Activated CD8-positive, alpha-beta T cell treated with anti-CD3 and anti-CD28 coated beads for 36 hours (primary cell): ENCODE results near the gene GSPT2. TPM values are rescaled to one million over a fixed set of nuclear protein-coding genes. Genes with fewer than 3 reads are reported as not detected.

Source experiments
- ATAC-seq: fragments of 200-7000 bp; cut with Tn5 transposase; one replicate; pipeline ENCODE4 v1.10.0; 2021; ENCODE audit warnings: mild to moderate bottlenecking, moderate library complexity
- CTCF ChIA-PET: fragments of 350-600 bp; sonication (Branson Sonifier 250); formaldehyde crosslinking; loops from one replicate; lab custom pipeline; 2021; ENCODE audit warnings: antibody characterized with exemption; lab: Charles Lee
- POLR2A ChIA-PET: fragments of 350-600 bp; sonication (Branson Sonifier 250); formaldehyde crosslinking; loops from one replicate; lab custom pipeline; 2021; ENCODE audit warnings: antibody characterized with exemption; lab: Charles Lee
- DNase-seq: peaks from one replicate; pipeline ENCODE4 v3.0.0-alpha.2; 2020
- H3K27ac Mint-ChIP-seq: one replicate; pipeline ENCODE4 v1.8.0; 2021; ENCODE audit warnings: mild to moderate bottlenecking, mixed read lengths
- H3K27me3 Mint-ChIP-seq: one replicate; pipeline ENCODE4 v1.8.0; 2021; ENCODE audit warnings: mixed read lengths
- H3K36me3 Mint-ChIP-seq: one replicate; pipeline ENCODE4 v1.8.0; 2021; ENCODE audit warnings: low read depth, mixed read lengths
- H3K4me1 Mint-ChIP-seq: one replicate; pipeline ENCODE4 v1.8.0; 2021; ENCODE audit warnings: low read depth, mixed read lengths
- H3K4me3 Mint-ChIP-seq: one replicate; pipeline ENCODE4 v1.8.0; 2021; ENCODE audit warnings: mild to moderate bottlenecking, moderate library complexity, mixed read lengths
- H3K9me3 Mint-ChIP-seq: one replicate; pipeline ENCODE4 v1.8.0; 2021; ENCODE audit warnings: mixed read lengths
- intact Hi-C: fragments of 100-400 bp; cut with micrococcal nuclease; formaldehyde crosslinking; loops from one replicate; pipeline ENCODE4 v1.10.0; 2022
- total RNA-seq, 2 experiments: library from RNA; stranded (reverse); gene quantifications; one replicate each; pipeline ENCODE4 v1.2.3, GENCODE V29; 2021
- TF ChIP-seq, protein P1 (sequence below): fragments of 200-600 bp; IDR thresholded peaks from one replicate; pipeline ENCODE4 v1.8.0; 2022; ENCODE audit warnings: antibody characterized with exemption, mild to moderate bottlenecking

Gene GSPT2
- total RNA-seq, 2 experiments from 2014 or later, result 9.7 to 10.0 TPM

DNA sequence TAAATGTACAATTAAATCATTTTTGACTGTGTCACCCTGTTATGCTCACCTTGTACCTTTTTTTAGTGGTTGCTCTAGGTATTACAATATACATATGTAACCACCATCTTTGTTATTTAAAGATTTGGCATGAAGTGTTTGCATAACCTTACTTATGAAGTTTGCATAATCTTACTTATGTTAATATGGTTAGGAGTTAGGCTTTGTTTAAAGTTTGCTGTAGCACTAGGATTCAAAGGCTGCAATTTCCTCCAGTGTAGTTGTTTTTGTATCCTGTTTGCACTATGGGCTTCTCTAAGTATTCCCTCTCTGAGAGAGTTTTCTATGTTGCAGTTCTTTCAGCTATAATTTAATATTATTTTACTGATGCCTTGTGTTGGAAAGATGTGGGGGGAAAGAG is 15.0 kb upstream of the GSPT2 start:
- no peak for ATAC-seq

GRCh38 chrX:51737091-51737490 is 6.2 kb upstream of the GSPT2 start:
- no peak overlapping the region for H3K27ac Mint-ChIP-seq
- H3K4me3 Mint-ChIP-seq, result no peak overlapping the region
- no peaks in the 10 kb centered on the region for H3K36me3 Mint-ChIP-seq
- DNase-seq, result no peak
- no peaks in the 10 kb centered on the region for H3K9me3 Mint-ChIP-seq
- no peak for ATAC-seq
- CTCF ChIA-PET, result no interaction called here
- H3K27me3 Mint-ChIP-seq, result peaks cover 14% of the 10 kb centered on the region
- POLR2A ChIA-PET, result no interaction called here
- H3K4me1 Mint-ChIP-seq, result no peaks in the 10 kb centered on the region
- TF ChIP-seq, protein P1, sequence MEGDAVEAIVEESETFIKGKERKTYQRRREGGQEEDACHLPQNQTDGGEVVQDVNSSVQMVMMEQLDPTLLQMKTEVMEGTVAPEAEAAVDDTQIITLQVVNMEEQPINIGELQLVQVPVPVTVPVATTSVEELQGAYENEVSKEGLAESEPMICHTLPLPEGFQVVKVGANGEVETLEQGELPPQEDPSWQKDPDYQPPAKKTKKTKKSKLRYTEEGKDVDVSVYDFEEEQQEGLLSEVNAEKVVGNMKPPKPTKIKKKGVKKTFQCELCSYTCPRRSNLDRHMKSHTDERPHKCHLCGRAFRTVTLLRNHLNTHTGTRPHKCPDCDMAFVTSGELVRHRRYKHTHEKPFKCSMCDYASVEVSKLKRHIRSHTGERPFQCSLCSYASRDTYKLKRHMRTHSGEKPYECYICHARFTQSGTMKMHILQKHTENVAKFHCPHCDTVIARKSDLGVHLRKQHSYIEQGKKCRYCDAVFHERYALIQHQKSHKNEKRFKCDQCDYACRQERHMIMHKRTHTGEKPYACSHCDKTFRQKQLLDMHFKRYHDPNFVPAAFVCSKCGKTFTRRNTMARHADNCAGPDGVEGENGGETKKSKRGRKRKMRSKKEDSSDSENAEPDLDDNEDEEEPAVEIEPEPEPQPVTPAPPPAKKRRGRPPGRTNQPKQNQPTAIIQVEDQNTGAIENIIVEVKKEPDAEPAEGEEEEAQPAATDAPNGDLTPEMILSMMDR, result no peak
- intact Hi-C loops, result no loop called here

More for the DNA sequence above, 15.0 kb upstream of the GSPT2 start:
- TF ChIP-seq, protein P1, result no peak
- Mint-ChIP-seq H3K36me3 (no peaks in the 10 kb centered on the region), H3K4me3 (no peak overlapping the region), H3K4me1 (no peaks in the 10 kb centered on the region), H3K27ac (no peak overlapping the region), H3K27me3 (peaks cover under 1% of the 10 kb centered on the region), H3K9me3 (no peaks in the 10 kb centered on the region)
- ChIA-PET POLR2A (no interaction called here), CTCF (no interaction called here)
- intact Hi-C loops, result no loop called here
- DNase-seq, result no peak

DNA sequence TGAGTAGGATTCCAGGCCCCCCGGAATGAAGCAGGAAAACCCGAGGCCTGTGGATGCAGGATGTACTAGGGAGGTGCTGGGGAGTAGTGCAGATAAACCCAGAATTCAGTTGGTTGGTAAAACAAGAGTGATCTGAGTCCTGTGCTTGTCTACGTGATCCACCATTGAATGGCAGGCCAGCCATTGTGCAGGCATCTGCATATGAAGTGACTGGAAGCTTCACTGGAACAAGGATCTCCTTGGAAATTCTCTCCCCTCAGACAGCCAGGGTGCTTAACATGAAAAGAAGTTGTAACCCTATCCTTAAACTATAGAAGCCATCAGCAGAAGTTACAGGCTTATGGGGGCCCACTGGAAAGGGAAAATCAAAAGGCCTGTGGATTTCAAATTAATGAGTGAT is 656 bp upstream of the GSPT2 start:
- ChIA-PET CTCF (no interaction called here), POLR2A (no interaction called here)
- peak overlapping the region; percentile 78 for H3K27ac Mint-ChIP-seq
- ATAC-seq (no peak), DNase-seq (no peak)
- H3K9me3 Mint-ChIP-seq, result peaks cover 24% of the 10 kb centered on the region
- intact Hi-C loops, result no loop called here
- H3K36me3 Mint-ChIP-seq, result peaks cover 24% of the 10 kb centered on the region
- TF ChIP-seq, protein P1, result no peak
- peaks cover 18% of the 10 kb centered on the region for H3K4me1 Mint-ChIP-seq
- H3K27me3 Mint-ChIP-seq, result no peaks in the 10 kb centered on the region
- H3K4me3 Mint-ChIP-seq, result peak overlapping the region; percentile 83

- peaks cover 18% of the 10 kb centered on the region for H3K4me1 Mint-ChIP-seq
- TF ChIP-seq, protein P1, result no peak
Measured at GRCh38 chrX:51747671-51748070, 4.4 kb downstream of the GSPT2 start.

DNA sequence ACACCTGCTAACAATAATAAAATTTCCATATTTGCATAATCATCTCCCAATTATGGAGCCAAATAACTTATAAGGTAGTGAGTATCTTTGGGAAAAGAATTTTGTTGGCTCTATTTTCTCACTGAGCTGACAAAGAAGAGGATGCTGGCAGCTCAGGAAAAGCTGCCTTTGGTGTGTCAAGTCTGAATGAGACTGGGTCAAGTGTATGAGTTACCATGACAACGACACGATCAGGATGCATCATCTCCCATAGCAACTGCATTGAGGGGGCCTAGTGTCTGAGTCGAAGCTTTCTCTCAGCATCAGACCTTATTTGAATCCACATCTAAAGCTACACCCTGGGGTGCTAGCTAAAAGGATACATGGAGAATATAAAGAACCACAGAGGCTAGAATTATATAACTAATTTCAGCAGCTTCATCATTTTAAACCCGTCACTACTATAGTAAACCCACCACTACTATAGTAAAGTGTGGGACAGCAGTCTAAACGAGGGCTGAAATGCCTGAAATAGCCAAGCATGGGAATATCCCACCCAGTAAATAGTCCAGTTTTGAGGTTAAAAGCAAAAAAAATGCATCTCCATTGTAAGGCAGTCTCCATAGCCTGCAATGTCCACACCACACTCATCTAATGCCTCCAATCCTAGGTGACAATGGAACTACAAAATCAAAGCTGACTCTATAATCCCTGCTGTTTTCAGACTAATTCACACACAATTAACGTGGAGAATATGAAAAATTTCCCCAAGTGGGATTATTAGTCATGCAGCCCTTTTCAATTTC is 16.0 kb downstream of the GSPT2 start:
- TF ChIP-seq, protein P1, result no peak
- Mint-ChIP-seq H3K27ac (no peak overlapping the region), H3K4me3 (no peak overlapping the region), H3K4me1 (no peaks in the 10 kb centered on the region), H3K9me3 (no peaks in the 10 kb centered on the region), H3K27me3 (peaks cover 1% of the 10 kb centered on the region), H3K36me3 (no peaks in the 10 kb centered on the region)
- CTCF ChIA-PET, result no interaction called here
- POLR2A ChIA-PET, result no interaction called here
- DNase-seq, result no peak
- intact Hi-C loops, result no loop called here
- ATAC-seq, result no peak

More at GRCh38 chrX:51747671-51748070, 4.4 kb downstream of the GSPT2 start:
- CTCF ChIA-PET, result no interaction called here
- ATAC-seq (no peak), DNase-seq (no peak)
- POLR2A ChIA-PET, result no interaction called here
- intact Hi-C loops, result no loop called here
- Mint-ChIP-seq H3K4me3 (no peak overlapping the region), H3K36me3 (peaks cover 24% of the 10 kb centered on the region), H3K27ac (no peak overlapping the region), H3K27me3 (no peaks in the 10 kb centered on the region), H3K9me3 (peaks cover 26% of the 10 kb centered on the region)
